HG02759 (cell line): ENCODE measurements around the gene SVIL.
"Not testable (repeated sequence)": the region's sequence is repeated elsewhere in the genome, so short reads cannot be mapped to it uniquely, and the experiment has no call there.

Source experiments
- ATAC-seq: cut with Tn5 transposase; IDR thresholded peaks from one replicate; pipeline ENCODE4 v1.9.1; 2021; ENCODE audit warnings: mild to moderate bottlenecking, moderate library complexity; ENCODE audit not compliant: unreplicated experiment

Gene SVIL

DNA sequence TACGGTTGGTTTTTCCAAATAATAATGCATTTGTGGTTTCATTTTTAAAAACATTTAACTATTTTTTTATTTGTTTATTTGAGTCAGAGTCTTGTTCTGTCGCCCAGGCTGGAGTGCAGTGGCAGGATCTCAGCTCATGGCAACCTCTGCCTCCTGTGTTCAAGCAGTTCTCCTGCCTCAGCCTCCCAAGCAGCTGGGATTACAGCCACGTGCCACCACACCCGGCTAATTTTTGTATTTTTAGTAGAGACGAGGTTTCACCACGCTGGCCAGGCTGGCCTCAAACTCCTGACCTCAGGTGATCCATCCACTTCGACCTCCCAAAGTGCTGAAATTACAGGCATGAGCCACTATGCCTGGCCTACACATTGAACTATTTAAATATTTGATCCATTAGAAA is 28.1 kb downstream of the SVIL start:
- not testable (repeated sequence) for ATAC-seq

DNA sequence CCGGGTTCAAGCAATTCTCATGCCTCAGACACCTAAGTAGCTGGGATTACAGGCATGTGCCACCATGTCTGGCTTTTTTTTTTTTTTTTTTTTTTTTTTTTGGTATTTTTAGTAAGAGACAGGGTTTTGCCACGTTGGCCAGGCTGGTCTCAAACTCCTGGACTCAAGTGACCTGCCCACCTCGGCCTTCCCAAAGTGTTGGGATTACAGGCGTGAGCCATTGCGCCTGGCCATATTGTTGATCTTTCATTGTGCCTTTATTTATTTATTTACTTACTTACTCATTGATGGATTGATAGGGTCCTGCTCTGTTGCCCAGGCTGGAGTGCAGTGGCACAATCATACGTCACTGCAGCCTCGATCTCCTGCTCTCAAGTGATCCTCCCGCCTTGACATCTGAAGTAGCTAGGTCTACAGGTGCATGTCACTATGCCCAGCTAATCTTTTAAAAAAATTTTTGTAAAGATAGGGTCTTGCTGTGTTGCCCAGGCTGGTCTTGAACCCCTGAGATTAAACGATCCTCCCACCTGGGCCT is 30.4 kb downstream of the SVIL start:
- no peak for ATAC-seq

DNA sequence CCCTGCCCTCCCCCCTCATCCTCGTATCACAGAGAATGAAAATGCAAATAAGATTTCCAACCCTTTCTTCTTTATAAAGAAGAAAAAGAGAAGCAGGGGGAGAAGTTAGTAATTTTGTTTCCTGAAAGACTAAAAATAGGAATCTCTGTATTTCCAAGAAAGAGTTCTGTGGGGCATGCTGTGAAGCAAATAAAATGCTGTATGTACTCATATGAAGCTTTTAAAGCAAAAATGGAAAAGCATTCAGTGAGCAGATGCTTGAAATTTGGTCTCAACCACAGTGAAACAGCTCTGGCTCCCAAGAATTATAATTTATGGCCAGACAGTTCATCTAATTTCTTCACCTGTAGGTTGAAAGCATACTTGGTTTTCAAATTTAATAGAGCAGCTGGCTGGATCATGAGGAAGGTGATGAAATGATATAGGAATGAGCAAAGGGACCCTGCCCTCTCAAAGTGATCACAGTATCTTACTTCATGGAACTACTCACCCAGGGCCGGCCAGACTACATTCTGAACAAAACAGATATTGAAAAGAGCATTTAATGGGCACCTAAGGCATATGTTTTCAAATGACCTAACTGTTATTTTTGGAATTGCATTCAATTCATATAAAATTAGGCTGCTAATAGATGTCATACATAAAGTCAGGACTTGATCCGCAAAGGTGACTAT is 31.4 kb downstream of the SVIL start:
- ATAC-seq: no peak

DNA sequence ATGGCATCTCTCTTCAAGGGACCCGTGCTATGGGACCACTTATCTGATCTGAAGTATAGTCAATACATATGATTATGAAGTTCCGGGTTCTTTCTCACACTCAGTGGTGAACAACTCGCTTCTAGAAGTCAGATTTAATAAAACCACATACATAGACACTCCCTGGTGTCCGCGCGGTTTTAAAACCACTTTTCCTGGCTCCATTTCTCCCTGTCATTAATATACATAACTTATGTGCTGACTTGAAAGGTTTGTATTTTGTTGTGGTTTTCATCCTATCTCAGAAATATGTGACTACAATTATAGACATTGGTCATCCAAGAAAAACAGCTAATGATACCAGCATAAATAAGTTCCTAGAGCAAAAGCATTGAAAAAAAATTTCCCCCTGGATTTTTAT is 34.0 kb downstream of the SVIL start:
- ATAC-seq: no peak

DNA sequence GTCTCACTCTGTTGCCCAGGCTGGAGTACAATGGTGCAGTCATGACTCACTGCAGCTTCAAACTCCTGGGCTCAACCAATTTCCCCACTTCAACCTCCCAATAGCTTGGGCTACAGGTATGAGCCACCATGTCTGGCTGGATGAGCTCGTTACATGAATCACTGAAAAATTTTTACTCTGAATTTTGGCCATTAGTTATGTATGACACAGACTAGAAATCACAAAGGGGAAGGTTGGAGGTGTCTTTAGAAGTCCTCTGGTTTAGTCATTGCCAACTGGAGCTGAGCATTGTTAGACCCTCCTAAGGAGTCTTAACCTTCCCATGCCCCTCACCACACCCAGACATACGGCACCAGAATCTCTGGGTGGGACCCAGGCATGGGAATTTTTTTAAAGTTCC is 34.7 kb downstream of the SVIL start:
- ATAC-seq: no peak

DNA sequence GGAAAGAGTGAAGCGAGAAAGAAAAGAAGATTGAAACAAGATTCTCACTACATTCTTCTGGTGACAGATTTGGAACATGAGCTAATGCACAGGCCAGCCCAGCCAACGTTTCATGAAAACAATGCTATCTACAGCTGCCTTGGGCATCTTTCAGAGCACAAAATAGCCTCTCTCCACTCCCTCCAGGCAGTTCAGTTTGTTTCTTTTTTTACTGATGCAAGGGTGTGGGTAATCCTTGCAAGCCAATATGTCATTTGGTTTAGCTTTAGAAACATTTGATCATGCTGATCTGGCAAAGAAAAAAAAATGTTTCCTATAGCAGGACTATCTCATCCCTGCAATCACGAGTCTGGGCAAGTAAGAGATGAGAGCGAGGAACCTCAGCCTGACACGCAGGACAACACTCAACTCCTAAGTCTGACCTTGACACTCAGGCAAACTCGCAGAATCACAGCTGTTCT is 35.9 kb downstream of the SVIL start:
- ATAC-seq: no peak

DNA sequence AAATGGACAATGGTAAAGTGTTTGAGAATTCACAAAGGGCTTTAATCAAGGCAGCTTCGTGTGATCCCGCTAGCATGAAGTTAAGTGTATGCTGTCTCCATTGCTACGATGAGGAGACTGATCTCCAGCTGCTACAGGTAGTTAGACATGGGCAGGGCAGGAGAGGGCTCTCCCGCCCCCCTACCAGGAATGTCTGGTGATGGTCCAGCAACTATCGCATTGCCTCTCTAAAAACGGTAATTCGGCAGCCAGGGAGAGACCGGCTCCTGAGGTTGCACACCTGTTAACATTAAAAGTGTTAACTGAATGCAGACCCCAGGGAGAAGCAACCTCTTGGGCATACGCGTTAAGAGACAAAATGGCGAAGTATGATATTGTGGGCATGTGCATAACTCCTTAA is 37.9 kb downstream of the SVIL start:
- ATAC-seq: no peak

DNA sequence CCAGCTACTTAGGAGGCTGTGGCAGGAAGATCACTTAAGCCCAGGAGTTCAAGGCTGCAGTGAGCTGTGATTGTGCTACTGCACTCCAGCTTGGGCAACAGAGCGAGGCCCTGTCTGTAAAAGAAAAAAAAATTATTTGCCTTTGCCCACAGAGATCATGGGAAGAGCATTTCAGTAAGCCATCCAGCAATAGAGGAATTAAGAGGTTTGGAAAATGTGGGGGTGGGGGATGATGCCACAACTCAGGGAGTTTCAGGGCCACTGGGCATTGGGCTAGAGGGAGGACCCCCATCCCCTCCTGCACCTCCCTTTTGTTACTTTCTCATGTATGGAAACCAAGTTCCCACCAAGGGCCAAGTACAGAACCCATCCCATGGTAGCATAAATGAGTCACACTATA is 38.4 kb downstream of the SVIL start:
- ATAC-seq: no peak

DNA sequence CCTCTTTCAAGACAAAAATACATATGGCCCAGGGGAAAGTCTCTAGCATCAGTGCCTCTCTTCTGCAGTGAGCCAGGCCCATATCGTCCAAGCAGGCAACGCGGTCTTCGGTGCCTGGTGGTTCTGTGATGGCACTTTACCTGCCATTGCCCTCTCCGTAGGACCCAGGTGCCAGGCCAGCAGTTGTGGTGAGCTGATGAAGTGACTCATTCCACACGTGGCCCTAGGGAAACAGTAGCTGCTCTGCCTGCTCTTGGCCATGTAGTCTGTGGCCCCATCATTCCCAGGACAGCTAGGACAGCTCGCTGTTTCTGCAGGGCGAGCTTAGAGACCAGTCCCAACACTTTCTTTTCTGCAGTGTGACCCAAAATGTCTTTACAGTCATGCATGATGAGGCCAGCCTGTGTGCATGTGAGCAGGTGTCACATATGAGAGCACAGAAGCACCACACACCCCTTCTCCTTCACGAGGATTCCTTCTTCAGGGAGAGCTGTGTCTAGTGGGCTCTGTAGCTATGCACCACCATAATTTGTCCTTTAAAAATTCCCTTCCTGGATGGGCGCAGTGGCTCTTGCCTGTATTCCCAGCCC is 39.0 kb downstream of the SVIL start:
- ATAC-seq: no peak

DNA sequence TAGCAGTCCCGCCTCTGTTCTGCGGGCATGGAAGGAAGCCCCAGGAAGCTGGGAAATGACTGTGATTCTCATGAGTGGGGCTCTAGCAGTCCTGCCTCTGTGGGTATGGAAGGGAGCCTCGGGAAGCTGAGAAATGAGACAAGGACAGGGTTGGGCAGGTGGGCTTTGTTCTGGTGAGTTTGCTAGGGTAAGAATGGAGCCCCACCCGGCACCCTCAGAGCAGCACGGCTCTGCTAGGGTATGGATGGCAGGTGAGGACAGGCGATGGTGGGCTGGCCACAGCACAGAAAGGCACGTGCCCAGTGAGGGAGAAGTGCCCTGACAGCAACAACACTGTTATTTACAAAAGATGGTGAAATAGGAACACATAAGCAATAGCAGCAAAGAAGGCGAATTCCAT is 39.6 kb downstream of the SVIL start:
- ATAC-seq: no peak

DNA sequence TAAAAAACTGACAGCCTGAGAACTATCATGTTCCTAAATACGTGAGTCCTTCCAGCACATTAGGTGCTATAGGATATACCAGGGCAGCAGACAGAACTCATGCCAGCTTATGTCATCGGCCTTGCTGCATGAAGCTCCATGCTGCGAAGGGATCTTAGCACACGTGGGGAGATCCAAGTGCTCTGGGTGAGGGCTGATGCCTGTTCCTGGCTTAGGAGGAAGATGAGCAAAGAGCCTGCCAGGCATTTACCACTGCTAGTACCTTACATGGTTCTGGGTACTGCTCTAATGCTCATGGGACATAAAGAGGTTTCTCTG is 43.2 kb downstream of the SVIL start:
- ATAC-seq: no peak

DNA sequence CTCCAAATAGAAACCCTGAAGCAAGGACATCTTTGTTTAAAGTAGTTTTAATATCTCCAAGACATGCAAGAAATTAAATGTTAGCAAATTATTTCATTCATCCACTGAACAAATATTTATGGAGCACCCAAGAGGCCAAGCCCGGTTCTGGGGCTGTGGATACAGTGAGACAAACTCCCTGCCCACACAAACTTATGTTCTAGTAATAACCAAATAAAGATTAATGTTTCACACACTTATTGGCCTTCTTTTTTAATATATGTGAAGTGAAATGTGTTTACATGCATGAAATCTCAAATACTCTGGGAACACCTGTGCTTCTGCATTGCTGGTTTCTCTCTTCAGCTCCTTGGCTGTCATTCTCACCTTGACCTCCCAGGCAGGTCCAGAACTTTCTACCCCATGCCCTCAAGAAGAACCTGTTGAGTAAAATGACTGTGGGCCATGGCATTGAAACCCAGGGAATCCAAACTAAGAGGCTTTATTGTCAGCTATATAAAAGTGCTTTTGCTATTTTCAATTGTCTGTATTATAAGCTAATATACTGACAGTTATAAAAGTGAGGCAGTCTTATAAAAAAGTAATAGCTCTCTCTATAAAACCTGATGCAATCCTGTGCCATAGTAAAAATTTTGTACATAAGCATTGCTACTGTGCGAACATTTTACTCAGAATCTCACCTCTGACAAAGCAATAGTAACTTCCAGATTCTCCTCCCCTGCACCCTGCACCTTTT is 43.7 kb downstream of the SVIL start:
- ATAC-seq: no peak

DNA sequence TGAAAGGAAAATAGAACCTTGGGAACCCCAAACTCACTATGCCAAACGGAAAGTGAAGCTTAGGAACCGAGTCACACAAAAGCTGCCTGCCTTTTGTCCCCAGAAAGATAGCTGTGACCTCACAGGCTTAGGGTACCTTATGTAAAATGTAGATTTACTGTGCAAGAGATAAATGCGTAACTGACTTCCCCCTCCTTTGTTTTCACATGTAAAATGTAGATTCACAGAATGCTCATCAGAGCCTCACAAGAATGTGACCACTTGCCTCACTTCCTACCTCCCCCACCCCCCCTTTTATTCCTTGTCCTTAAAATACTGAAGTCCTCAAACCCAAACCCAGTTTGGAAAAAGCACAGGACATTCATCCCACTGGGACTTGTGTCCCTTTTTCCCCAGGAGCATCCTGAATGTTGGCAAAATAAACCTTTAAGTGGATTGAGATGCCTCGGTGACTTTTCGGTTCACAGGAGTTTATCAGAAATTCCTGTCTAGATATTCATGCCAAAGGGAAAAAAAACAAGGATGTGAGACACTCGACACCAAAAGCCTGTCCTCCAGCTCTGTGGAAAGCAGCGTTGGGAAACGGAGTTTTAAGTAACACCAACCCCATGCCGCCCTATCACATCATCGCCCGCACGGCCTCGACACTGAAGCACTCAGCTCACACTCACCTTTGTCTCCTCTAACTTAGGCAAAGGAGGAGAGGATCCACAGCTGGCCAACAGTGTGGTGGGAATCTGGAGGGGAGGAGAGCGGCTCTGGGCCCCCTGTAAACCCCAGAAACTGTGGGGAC is 45.9 kb downstream of the SVIL start:
- no peak for ATAC-seq

DNA sequence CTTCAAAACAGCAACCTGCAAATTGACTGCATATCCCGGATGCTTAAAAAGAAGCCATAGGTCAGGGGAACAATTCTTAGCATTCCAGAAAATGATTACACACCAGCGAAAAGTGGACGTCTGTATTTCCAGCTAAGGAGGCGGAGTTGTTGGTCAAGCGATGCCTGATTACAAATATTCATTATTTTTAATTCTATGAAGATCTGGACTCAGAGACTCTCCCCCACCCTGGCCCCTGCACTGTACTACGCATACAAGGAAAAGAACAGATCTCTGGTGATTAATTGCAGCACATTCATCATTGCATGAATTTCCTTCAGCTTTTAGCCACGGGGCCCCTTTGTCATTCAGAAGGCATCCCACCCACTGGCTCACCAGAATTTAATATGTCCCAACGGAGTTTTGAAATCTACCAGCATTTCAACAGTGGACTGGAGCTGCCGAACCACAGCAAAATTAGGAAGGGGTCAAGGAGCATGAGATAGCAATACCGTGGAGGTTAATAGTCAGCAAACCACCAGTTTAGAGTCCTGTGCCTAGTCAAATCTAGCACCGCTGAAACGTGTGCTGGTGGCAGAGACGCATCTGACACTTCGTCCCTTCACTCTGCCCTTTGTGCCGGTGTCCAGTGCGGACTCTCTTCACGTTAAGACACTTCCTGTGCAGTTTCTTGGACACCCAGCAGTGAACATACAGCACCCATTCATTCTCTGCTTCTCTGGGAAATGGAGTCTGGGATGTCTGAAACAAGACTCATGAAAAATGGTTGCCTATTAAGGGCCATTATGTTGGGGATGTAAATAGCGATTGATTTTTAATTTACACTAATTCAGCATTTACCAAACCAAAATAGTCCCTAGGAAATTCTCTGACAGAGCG is 46.8 kb downstream of the SVIL start:
- not testable (repeated sequence) for ATAC-seq

DNA sequence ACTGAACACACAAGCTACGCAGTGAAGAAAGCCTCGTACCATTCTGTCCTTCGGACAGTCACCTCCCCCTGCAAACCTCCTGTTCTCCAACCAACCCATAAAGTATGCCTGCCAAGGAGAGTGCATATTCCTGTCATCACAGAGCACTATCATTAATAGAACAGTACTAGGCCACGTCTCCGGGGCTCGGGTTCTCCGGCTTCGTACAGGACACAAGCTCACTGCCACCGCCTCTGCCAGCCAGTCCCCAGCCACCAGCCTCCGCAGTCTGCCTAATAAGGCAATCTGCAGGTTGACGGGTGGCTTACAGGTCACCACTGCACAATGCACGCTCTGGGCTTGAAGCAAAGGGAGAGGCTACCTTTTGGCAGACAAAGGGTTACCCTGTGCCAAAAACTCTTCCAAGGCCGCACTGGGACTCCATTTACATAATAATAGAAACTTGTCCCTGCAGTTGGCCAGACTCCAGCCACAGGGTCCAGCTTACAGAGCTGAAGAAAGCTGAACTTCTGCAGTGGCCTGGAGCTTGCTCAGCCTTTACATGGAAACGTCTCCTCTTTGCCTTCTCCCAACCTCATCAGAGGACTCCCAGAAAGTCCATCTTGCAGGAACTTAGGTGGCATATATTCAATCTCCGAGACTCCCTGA is 47.5 kb downstream of the SVIL start:
- not testable (repeated sequence) for ATAC-seq

DNA sequence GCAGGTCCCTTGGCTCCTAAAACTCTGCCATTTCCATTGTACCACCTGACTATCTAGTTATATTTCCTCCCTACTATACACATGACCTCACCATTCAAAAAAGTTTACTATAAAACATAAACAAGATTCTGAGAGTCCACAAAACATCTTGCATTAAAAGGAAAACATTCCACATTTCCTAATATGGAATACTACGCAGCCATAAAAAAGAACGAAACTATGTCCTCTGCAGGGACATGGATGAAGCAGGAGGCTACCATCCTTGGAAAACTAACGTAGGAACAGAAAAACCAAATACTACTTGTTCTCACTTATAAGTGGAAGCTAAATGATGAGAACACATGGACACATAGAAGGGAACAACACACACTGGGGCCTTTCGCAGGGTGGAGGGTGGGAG is 48.3 kb downstream of the SVIL start:
- ATAC-seq: no peak

DNA sequence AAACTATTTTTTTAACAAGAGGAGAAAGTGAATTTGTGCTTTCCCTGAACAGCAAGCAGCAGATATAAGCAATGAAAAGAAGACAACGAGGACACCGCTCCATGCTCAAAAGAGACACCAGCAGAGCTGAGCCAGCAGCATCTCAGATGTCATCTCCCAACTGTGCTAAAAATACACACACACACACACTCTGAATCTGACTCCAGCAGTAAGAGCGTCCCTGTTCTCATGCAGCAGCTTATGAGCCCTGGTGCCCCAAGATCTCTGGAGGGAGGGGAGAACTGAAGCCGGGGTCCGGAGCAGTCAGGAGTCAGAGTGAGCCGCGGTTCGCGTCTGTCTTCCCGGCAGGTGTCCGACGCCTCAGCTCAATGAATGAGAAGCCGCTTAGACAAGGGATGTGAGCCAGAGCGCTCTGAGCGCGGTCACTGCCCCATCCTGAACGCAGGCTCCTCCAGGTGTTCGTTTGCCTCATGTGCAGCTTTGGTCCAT is 49.2 kb downstream of the SVIL start:
- no peak for ATAC-seq

DNA sequence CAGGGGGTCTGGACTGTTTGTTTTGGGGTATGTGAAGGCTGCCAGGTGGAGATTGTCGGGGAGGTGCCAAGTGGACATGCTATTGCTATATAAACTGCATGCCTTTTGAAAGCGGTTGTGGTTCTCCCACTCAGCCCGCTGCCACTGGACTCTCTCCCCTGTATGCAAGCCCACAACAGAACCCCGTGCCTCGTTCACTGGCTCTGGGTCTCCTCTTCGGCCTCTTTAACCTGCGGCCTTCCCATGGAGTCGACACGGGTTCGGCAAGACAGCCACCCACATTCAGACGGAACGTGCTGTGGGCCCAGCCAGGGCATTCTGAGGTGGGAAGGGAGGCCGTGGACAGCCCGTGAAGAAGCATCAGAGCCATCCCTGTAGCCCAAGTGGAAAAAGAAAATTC is 50.3 kb downstream of the SVIL start:
- no peak for ATAC-seq

DNA sequence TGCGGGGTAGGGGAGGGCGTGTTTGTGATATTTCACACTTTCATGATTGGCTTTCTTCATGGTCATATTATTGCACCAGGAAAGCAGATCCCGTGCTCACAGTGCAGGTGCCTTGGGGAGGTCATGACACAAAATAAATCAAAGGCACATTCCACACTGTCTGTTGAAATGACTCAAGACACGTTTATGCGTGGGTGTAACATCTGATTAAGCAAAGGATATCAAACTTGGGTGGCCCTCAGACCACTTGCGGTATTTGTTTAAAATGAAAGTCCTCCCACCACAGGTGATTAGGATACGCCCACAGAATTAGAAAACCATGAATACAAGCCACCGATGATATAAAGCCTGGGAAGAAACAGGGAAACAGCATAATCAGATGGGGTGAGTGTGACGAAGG is 51.1 kb downstream of the SVIL start:
- no peak for ATAC-seq

DNA sequence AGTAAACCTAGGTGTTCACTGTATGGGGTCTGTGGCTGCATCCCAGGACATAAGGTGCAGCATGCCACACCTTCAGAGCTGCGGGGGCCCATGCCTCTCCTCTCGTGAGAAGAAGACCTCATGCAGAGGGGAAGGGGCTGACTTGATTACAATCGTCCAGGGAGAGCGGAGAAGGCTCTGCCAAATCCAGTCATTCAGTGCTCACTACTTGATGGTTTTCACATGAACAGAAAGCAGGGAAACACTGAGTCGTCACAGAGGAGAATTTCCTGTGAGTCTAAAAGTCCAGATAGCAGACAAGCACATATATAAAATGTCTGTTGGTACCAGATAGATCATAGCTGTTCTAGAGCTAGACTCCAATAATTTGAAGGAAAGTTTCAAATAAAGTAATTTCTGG is 52.0 kb downstream of the SVIL start:
- not testable (repeated sequence) for ATAC-seq
